ENCODE measurements around the gene RAB3D. TPM values are rescaled to one million over a fixed set of nuclear protein-coding genes. Genes with fewer than 3 reads are reported as not detected.
"Not testable (repeated sequence)": the region's sequence is repeated elsewhere in the genome, so short reads cannot be mapped to it uniquely, and the experiment has no call there.

Gene RAB3D
- 15.2 TPM for polyA plus RNA-seq (ENCODE audit: insufficient read length)
- long read RNA-seq, donor 1, full-length matches to known transcripts: 9 of 9 reads
- long read RNA-seq, donor 1, partial matches to known transcripts: 0 of 9 reads
- long read RNA-seq, donor 1, other reads (novel, unspliced or antisense): 0 of 9 reads
- long read RNA-seq, donor 2, full-length matches to known transcripts: 4 of 4 reads
- long read RNA-seq, donor 2, partial matches to known transcripts: 0 of 4 reads
- long read RNA-seq, donor 2, other reads (novel, unspliced or antisense): 0 of 4 reads
- long read RNA-seq, donor 3, full-length matches to known transcripts: 10 of 10 reads
- long read RNA-seq, donor 3, partial matches to known transcripts: 0 of 10 reads
- long read RNA-seq, donor 3, other reads (novel, unspliced or antisense): 0 of 10 reads
- long read RNA-seq, donor 4: 0 reads
- long read RNA-seq, donor 5, full-length matches to known transcripts: 2 of 2 reads
- long read RNA-seq, donor 5, partial matches to known transcripts: 0 of 2 reads
- long read RNA-seq, donor 5, other reads (novel, unspliced or antisense): 0 of 2 reads
- long read RNA-seq, donor 6, full-length matches to known transcripts: 4 of 4 reads
- long read RNA-seq, donor 6, partial matches to known transcripts: 0 of 4 reads
- long read RNA-seq, donor 6, other reads (novel, unspliced or antisense): 0 of 4 reads
- long read RNA-seq, donor 7, full-length matches to known transcripts: 5 of 5 reads
- long read RNA-seq, donor 7, partial matches to known transcripts: 0 of 5 reads
- long read RNA-seq, donor 7, other reads (novel, unspliced or antisense): 0 of 5 reads
- long read RNA-seq, donor 8, full-length matches to known transcripts: 3 of 3 reads
- long read RNA-seq, donor 8, partial matches to known transcripts: 0 of 3 reads
- long read RNA-seq, donor 8, other reads (novel, unspliced or antisense): 0 of 3 reads

GRCh38 chr19:11339254-11340098 lies at the start of gene RAB3D:
TSS of gene RAB3D (minus strand) at chr19:11339657. CDS start at chr19:11337399, 2,258 bp downstream.
- DNase-seq: peak; percentile 90

GRCh38 chr19:11387162-11388034 lies 47.9 kb upstream of the RAB3D start:
- DNase-seq: no peak

DNA sequence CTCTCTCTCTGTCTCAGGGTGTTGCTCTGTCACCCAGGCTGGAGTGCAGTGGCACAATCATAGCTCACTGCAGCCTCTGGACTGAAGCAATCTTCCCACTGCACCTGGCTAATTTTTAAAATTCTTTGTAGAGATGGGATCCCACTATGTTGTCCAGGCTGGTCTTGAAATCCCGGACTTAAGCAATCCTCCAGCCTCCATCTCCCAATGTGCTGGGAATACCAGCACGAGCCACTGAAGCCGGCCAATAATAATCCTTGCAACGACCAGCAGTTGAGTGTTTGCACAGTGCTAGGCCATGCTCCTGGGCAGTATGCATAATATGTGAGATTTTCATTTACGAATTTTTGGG lies 45.3 kb upstream of the RAB3D start:
- no peak for DNase-seq

DNA sequence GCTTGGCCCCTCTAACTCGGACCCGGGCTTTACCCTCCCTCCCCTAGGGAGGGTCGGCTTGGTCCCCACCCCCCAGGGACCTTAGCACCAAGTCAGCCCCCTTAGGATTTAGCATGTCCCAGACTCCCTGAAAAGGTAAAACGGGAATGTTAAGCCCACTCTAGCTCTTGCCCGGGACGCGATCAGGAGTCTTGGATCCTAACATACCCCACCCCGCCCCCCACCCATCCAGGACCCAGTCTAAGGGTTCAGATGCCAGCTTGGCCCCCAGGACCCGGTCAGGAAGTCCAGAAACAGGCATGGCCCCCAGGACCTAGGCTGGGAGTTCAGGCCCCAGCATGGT lies 44.2 kb upstream of the RAB3D start:
- DNase-seq: no peak

DNA sequence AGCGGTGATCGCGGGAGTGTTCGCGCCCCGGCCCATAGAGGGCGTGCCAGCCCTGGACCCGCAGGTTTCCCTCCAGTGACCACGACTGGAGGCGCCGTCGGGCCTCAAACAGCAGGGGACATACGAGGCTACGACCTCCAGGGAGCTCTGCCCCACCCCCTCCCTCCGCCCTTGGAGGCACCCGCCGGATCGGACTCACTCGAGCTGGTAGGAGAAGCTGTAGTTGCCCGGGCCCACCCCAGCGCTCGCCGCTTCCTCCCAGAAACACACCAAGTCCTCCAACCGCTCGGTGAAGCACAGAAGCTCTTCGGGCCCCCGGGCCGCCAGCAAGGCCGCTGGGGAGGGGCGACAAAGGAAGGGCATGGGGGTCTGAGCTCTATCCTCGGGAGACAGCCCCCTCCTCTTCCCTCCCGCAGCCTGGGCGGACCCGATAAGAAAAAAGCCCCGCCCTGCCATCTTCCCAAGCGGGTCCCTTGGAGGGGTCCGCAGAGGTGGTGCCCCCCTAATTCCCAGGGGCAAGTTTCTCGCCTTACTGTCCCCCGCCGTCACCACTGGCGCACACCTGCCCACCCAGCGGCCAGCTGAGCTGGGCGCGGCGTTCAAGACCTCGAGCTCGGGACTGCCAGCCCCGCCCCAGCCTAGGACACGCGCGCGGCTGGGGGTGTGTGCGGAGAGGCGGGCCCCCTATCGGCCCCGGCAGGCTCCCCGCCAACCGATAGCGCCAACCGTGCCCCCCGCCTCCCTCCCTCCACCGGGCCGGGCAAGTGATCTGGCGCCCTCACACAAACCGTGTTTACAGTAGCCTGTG lies 43.6 kb upstream of the RAB3D start:
- no peak for DNase-seq

- DNase-seq: peak; percentile 97
These were observed 41.4 kb upstream of the RAB3D start for GRCh38 chr19:11380653-11381537.

GRCh38 chr19:11379857-11380350 lies 40.4 kb upstream of the RAB3D start:
- no peak for DNase-seq

DNA sequence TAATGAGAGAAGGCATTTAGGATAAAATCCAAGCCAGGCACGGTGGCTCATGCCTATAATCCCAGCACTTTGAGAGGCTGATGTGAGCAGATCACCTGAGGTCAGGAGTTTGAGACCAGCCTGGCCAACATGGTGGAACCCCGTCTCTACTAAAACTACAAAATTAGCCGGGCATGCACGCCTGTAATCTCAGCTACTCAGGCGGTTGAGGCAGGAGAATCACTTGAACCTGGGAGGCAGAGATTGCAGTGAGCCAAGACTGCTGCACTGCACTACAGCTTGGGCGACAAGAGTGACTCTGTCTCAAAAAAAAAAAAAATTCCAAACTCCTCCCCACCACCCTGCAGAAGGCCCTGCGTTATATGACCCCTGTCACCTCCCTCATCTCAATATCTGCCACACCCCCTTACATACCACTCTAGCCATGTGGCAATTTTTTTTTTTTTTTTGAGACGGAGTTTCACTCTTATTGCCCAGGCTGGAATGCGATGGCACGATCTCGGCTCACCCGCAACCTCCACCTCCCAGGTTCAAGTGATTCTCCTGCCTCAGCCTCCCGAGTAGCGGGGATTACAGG lies 39.9 kb upstream of the RAB3D start:
- not testable (repeated sequence) for DNase-seq

DNA sequence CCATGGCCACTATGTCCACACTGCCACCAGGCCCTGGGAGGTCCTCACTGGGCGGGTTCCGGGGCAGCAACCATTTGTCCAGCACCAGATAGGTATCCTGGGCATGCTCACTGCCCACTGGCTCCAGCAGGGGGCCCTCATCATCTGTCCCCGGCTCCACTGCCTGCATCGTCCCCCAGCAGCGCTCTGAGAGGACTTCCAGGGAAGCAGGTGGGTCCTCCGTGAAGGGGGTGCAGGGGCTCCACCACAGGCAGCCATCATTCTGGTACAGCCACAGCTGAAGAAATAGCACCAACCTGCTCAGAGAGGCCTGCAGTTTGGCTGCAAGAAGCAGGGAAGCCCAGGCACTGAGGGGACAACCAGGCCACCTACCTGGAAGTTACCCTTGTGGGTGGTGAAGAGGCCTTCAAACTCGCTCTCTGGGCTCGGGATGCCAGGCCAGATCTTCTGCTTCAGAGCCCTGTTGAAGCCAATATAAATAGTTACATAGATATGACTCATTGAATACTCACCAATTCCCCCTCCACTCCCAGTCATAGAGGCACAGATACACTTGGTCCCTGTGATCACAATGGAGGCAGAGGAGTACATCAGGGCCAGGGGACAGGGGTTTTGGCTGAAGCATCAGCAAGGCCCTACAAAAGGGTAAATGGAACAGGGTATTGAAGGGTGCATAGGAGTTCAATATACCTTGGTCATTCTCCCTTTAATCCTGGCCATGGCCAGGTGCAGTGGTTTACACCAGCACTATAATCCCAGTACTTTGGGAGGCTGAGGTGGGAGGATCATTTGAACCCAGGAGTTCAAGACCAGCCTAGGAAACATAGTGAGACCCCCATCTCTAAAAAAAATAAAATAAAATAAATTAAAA lies 39.1 kb upstream of the RAB3D start:
- DNase-seq: no peak

DNA sequence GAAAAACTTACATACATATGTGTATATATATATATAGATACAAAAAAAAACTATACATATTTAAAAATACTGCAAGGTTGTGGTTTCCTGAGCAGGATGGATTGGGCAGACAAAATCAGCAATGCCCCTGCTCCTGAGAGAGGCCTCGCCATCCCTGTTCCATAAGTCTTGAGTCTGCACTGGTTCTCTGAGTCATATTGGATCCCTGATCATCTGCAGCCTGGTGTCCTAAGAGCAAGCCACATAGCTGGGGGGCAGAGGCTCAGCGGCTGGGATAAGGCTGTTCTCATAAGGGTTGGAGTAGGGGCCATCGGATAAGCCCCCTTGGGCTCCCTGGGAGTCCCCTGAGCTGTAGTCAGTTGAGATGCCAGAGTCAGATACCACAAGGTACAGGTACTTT lies 38.3 kb upstream of the RAB3D start:
- DNase-seq: no peak

GRCh38 chr19:11377237-11377636 lies 37.8 kb upstream of the RAB3D start:
- DNase-seq: no peak

- DNase-seq: peak; percentile 46
These were observed 35.9 kb upstream of the RAB3D start for GRCh38 chr19:11375143-11375948.

DNA sequence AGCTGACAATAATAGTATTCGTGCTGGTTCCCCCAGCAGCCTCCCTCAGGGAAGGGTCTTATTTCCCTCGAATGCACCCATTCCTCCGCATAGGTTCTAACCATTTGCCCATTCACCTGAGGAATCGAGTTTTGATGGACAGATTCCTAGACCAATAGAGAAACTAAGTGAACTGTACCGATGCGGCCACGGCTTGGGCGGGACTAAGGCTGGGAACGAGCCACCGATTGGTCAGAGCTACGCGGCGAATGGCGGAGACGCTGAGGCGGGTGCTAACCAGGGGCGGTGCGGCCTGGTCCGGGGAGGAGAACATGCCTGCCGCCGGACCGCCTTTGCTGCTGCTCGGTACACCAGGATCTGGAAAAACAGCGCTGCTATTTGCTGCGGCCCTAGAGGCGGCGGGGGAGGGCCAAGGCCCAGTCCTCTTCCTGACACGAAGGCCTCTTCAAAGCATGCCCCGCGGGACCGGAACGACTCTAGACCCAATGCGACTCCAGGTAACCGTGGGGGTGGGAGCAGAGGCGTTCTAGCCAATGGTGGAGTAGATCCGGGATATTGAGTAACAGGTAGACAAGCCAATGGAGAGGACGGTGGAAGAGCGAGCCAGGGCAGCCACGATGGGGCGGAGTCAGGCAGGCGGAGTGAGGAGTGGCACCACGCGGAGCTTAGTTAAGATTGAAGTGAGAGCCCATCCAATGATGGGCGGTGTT lies 35.1 kb upstream of the RAB3D start, which contains the start of gene SWSAP1:
TSS of gene SWSAP1 (plus strand) at position 234 of the 710 bp plus-strand sequence. CDS start at position 249, 15 bp downstream.
- DNase-seq: peak; percentile 99

GRCh38 chr19:11373885-11374432 lies 34.5 kb upstream of the RAB3D start:
- no peak for DNase-seq

GRCh38 chr19:11373166-11373884 lies 33.9 kb upstream of the RAB3D start:
- no peak for DNase-seq
